ENCODE data around the gene SFXN3.

The SFXN3 gene

GRCh38 chr10:101038484-101038883 is 7.5 kb downstream of the SFXN3 start:
- TF ChIP-seq CTCF (conservative IDR thresholded peaks at IDR 0.05; ENCODE audit: low read depth, low read length), result peak; percentile 19
- DNase-seq (ENCODE audit: low read depth), result no peak
- H3K4me3 ChIP-seq (ENCODE audit: low read length), result no peak overlapping the region

GRCh38 chr10:101040061-101040460 is 9.0 kb downstream of the SFXN3 start:
- no peak for DNase-seq (ENCODE audit: low read depth)
- no peak overlapping the region for H3K4me3 ChIP-seq (ENCODE audit: low read length)
- TF ChIP-seq CTCF (conservative IDR thresholded peaks at IDR 0.05; ENCODE audit: low read depth, low read length), result no peak

- no peak for DNase-seq (ENCODE audit: low read depth)
- H3K4me3 ChIP-seq (ENCODE audit: low read length), result no peak overlapping the region
- no peak for TF ChIP-seq CTCF (conservative IDR thresholded peaks at IDR 0.05; ENCODE audit: low read depth, low read length)
These were observed 9.8 kb downstream of the SFXN3 start for GRCh38 chr10:101040851-101041250.

GRCh38 chr10:101041252-101041761 is 10.3 kb downstream of the SFXN3 start:
- no peak overlapping the region for H3K4me3 ChIP-seq (ENCODE audit: low read length)
- no peak for DNase-seq (ENCODE audit: low read depth)
- peak; percentile 86 for TF ChIP-seq CTCF (conservative IDR thresholded peaks at IDR 0.05; ENCODE audit: low read depth, low read length)

GRCh38 chr10:101042118-101042517 is 11.1 kb downstream of the SFXN3 start:
- TF ChIP-seq CTCF (conservative IDR thresholded peaks at IDR 0.05; ENCODE audit: low read depth, low read length), result no peak
- no peak for DNase-seq (ENCODE audit: low read depth)
- peak overlapping the region; percentile 67 for H3K4me3 ChIP-seq (ENCODE audit: low read length)

- TF ChIP-seq CTCF (conservative IDR thresholded peaks at IDR 0.05; ENCODE audit: low read depth, low read length), result no peak
- H3K4me3 ChIP-seq (ENCODE audit: low read length), result peak overlapping the region; percentile 67
- peak; percentile 87 for DNase-seq (ENCODE audit: low read depth)
These were observed 11.8 kb downstream of the SFXN3 start for GRCh38 chr10:101042667-101043362.

GRCh38 chr10:101043363-101043707 is 12.3 kb downstream of the SFXN3 start:
- no peak for DNase-seq (ENCODE audit: low read depth)
- no peak for TF ChIP-seq CTCF (conservative IDR thresholded peaks at IDR 0.05; ENCODE audit: low read depth, low read length)
- peak overlapping the region; percentile 67 for H3K4me3 ChIP-seq (ENCODE audit: low read length)

All from retinal pigment epithelial cell (primary cell).